ENCODE measurements around the gene TTC7B. TPM values are rescaled to one million over a fixed set of nuclear protein-coding genes. Genes with fewer than 3 reads are reported as not detected.

TTC7B gene
- total RNA-seq, 1 experiment from 2014 or later: 70.6 TPM

GRCh38 chr14:90849787-90850444, 33.7 kb upstream of the TTC7B start:
- Histone ChIP-seq H3K9me3 (ENCODE audit: control insufficient read depth in 1 of 2, insufficient read depth in 1 of 2, low read depth in 1 of 2, low read length in 2 of 2) (no peaks in the 10 kb centered on the region), H3K79me2 (ENCODE audit: insufficient read depth, low read length) (no peaks in the 10 kb centered on the region), H3K27ac (ENCODE audit: low read depth, low read length) (peak overlapping the region; percentile 72; the same call in 1 of the 2 replicates), H3K36me3 (ENCODE audit: control insufficient read depth in 1 of 2, insufficient read depth in 2 of 2, low read length in 2 of 2) (no peaks in the 10 kb centered on the region), H3K27me3 (ENCODE audit: insufficient read depth, low read length) (no peaks in the 10 kb centered on the region), H2AFZ (ENCODE audit: low read depth, low read length, poor library complexity, severe bottlenecking) (no peak overlapping the region), H3K9me2 (ENCODE audit: insufficient read depth) (no peaks in the 10 kb centered on the region), H3K4me1 (ENCODE audit: control insufficient read depth in 1 of 2, insufficient read depth in 2 of 2, low read length in 2 of 2) (peaks cover 24 to 49% of the 10 kb centered on the region in 2 experiments), H4K20me1 (ENCODE audit: insufficient read depth) (no peaks in the 10 kb centered on the region), H3K4me3 (replicated peaks in 1 of 2; ENCODE audit: low read depth in 1 of 2, low read length in 2 of 2) (no peak overlapping the region), H3K9ac (ENCODE audit: low read length) (no peak overlapping the region; the same call in 1 of the 2 replicates), H3K4me2 (ENCODE audit: low read length) (peak overlapping the region; percentile 83)
- RAD21 ChIA-PET (ENCODE audit: low non-redundant PET in 1 of 2, low total read pairs in 2 of 2, uncharacterized antibody in 2 of 2, unreplicated experiment in 2 of 2): no interaction called here
- intact Hi-C loops (cut with micrococcal nuclease): no loop called here
- CTCF ChIA-PET: no interaction called here
- DNase-seq (ENCODE audit: low read depth, low spot score) (no peak), ATAC-seq (no peak)
- no peak for TF ChIP-seq ZFX (IDR thresholded peaks at IDR 0.05)
- no peak for TF ChIP-seq EZH2 (IDR thresholded peaks at IDR 0.05)
- TF ChIP-seq YY1 (IDR thresholded peaks at IDR 0.05; ENCODE audit: extremely low read depth, insufficient replicate concordance, low read depth, low read length): no peak
- no peak for TF ChIP-seq CBX3 (IDR thresholded peaks at IDR 0.05; ENCODE audit: low read depth)
- no peak for TF ChIP-seq ATF3 (IDR thresholded peaks at IDR 0.05)
- no peak for TF ChIP-seq EGR1 (IDR thresholded peaks at IDR 0.05; ENCODE audit: low read depth)
- no peak for TF ChIP-seq RAD21 (IDR thresholded peaks at IDR 0.05; ENCODE audit: low read depth)
- no peak for TF ChIP-seq ZNF274 (IDR thresholded peaks at IDR 0.05; ENCODE audit: low read depth, low read length)
- POLR2A ChIA-PET: no interaction called here
- TSS peak; percentile 40 for BruUV-seq (replicated peaks)

GRCh38 chr14:90848944-90849731, 32.9 kb upstream of the TTC7B start:
- no TSS peak for BruUV-seq (replicated peaks)
- ChIA-PET CTCF (interaction anchor here (1.3 kb wide), 1 partner anchor 32 kb away, joined by 3 read pairs; no protein-coding TSS in a partner anchor), POLR2A (no interaction called here), RAD21 (ENCODE audit: low non-redundant PET in 1 of 2, low total read pairs in 2 of 2, uncharacterized antibody in 2 of 2, unreplicated experiment in 2 of 2) (no interaction called here)
- Histone ChIP-seq H2AFZ (ENCODE audit: low read depth, low read length, poor library complexity, severe bottlenecking) (no peak overlapping the region), H3K4me1 (ENCODE audit: control insufficient read depth in 1 of 2, insufficient read depth in 2 of 2, low read length in 2 of 2) (peaks cover 24 to 49% of the 10 kb centered on the region in 2 experiments), H3K36me3 (ENCODE audit: control insufficient read depth in 1 of 2, insufficient read depth in 2 of 2, low read length in 2 of 2) (no peaks in the 10 kb centered on the region), H3K4me3 (replicated peaks in 1 of 2; ENCODE audit: low read depth in 1 of 2, low read length in 2 of 2) (no peak overlapping the region), H3K27ac (ENCODE audit: low read depth, low read length) (no peak overlapping the region), H3K27me3 (ENCODE audit: insufficient read depth, low read length) (no peaks in the 10 kb centered on the region), H3K4me2 (ENCODE audit: low read length) (no peak overlapping the region), H4K20me1 (ENCODE audit: insufficient read depth) (no peaks in the 10 kb centered on the region), H3K9me3 (ENCODE audit: control insufficient read depth in 1 of 2, insufficient read depth in 1 of 2, low read depth in 1 of 2, low read length in 2 of 2) (no peaks in the 10 kb centered on the region), H3K79me2 (ENCODE audit: insufficient read depth, low read length) (no peaks in the 10 kb centered on the region), H3K9me2 (ENCODE audit: insufficient read depth) (no peaks in the 10 kb centered on the region), H3K9ac (ENCODE audit: low read length) (no peak overlapping the region)
- TF ChIP-seq ZNF274 (IDR thresholded peaks at IDR 0.05; ENCODE audit: low read depth, low read length) (no peak), ELF1 (IDR thresholded peaks at IDR 0.05; ENCODE audit: borderline replicate concordance, low read depth) (no peak), TCF7L2 (IDR thresholded peaks at IDR 0.05; ENCODE audit: borderline replicate concordance, extremely low read depth, insufficient read depth, insufficient read length) (no peak), REST (IDR thresholded peaks at IDR 0.05; ENCODE audit: low read depth) (no peak), YY1 (IDR thresholded peaks at IDR 0.05; ENCODE audit: extremely low read depth, insufficient replicate concordance, low read depth, low read length) (no peak)
- DNase-seq (ENCODE audit: low read depth, low spot score): no peak
- intact Hi-C loops (cut with micrococcal nuclease): no loop called here
- ATAC-seq: no peak
